C4-2B (cell line): ENCODE measurements around the gene SLC13A4.

Experiments
- CTCF ChIP-seq: fragments of 450-650 bp; conservative IDR thresholded peaks from 2 replicates; pipeline ENCODE4 v1.5.1; 2017; ENCODE audit warnings: mild to moderate bottlenecking
- ZFX ChIP-seq: fragments of 450-650 bp; IDR thresholded peaks from 2 replicates; pipeline ENCODE4 v1.6.1; 2017

- TF ChIP-seq CTCF (no peak), ZFX (no peak)
Observed at GRCh38 chr7:135706858-135707569, 21.0 kb downstream of the SLC13A4 start.
